Stimulated activated CD4-positive, alpha-beta T cell treated with anti-CD3 and anti-CD28 coated beads, Interleukin-2, amount 100 ng/mL, for 4 hours (primary cell): ENCODE measurements around the gene SLC22A17.

Source experiments
- DNase-seq: peaks from one replicate; pipeline ENCODE4 v3.0.0-alpha.2; 2020; ENCODE audit warnings: low read depth

Gene SLC22A17

DNA sequence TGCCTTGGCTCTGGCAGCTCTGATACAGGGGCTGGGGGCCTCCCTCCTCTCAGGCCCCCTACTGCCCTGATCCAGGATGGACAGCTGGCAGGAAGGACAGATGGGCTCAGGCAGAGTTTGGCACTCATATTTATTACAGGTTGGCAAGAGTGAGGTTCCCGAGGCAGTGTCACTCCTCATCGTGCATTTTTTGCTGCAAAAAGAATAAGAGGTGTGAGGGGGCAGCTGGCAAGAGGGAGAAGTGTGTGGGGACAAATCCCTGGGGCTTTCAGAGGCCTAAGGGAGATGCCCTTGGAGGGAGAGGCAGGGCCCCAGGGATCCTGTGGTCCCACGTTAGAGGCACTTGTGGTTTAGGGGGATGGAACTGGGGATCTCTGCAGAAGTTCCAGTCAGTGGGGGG lies 29.2 kb upstream of the SLC22A17 start:
- DNase-seq = no peak

DNA sequence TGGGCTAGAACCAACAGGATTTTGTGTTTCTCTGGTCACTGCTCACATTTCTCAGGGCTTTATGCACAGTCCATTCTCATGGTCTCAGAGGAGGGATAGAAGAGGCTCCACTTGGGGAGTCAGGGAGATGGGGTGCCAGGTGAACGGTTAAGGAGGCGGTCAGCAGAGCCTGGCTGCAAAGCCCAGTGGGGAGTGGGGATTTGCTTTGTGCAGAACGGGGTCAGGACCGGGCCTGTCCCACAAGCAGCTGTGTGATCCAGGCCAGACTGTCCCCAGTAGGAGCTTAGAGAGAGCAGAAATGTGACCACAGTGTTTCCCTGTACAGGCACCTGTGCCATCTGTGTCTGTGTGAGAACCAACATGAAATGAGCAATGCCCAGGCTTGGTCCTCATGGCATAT lies 28.3 kb upstream of the SLC22A17 start:
- no peak for DNase-seq

DNA sequence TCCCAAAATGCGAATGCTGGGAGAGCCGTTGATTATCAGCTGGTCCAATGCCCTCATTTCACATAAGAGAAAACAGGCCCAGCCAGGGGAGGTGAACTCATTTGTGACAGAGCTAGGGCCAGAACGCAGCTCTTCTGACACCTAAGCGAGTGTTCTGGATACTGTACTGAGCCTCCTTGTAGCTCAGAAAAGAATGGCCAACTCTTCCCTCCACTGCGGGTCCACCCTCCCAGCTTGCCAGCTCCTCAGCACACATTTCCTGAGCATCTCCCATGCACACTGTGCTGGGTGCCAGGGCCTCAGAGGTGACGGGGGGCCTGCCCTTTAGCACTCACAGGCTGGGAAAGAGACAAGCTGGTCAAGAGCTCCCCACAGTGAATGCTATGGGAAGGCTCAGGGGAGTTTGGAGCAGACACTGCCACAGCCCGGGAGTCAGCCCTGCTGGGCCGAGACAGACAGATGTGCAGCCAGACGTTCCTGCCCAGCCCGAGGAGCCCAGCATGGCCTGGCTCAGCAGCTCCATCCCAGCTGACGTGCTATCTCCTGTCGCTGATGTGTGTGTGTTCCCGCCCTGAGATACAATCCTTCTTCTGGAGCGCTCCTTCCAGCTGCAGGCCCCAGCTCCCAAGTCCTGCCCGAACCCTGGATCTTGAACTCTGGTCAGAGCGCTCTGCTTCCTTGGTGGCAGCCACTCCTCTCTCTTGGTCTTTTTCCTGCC lies 27.7 kb upstream of the SLC22A17 start:
- DNase-seq = no peak

DNA sequence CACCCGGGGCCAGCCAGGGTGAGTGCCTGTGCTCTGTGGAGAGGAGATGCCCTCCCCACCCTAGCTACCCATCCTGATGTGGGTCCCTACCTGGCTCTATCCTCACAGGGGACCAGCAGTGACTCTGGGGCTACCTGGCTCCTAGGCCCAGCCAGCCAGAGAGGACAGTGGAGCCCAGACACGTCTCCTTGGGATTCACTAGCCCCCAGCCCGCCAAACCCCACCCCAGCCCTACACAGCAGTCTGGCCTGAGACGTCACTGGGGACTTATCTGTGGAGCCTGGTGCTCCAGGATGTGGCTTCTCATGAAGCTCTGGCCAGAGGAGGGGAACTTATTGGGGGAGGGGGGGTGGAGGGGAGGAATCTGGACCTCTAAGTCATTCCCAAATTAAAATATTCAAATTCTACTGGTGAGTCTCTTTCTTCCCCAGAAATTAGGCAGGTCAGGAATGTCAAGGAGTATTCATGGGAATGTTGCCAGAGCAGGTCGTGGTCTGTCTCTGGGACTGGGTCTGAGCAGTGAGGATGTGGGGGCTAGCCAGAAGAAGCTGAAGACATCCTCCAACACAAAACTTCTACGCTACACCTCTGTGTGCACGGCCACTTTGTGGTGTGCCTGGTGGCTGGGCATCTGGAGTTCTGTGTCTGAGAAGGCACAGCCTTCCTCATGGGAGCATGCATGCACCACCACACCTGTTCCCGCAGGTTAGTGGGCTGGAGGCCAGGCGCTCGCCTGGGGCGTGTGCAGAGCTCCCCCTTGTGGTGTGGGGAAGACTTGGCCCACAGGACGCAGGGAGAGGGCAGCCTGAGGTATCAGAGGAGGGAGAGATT lies 26.9 kb upstream of the SLC22A17 start:
- peak; percentile 56 for DNase-seq

DNA sequence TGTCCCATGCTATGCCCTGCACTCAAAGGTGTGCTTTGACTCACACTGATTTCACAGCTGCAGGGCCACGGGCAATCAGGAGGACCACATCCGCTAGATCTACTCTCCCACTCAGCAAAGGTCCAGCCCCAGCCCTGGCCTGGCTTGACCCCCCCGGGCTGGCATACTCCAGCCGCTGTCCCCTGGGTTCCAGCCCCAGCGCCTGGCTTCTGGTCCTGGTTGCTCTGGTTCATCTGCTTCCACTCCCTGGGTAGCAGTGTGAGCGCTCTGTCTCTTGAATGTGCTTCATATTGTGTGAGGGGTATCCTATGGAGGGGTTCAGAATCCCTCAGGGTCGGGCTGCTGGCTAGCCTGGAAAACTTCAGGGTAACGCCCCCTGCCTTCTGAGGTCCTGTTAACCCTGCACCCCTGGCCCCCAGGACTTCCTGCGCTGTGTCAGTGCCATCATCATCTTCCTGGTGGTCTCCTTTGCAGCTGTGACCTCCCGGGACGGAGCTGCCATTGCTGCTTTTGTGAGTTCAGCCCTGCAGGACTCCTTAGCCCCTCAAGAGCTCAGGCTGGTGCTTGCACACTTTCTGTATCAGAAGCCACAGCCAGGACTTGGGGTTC lies 26.0 kb upstream of the SLC22A17 start:
- no peak for DNase-seq

DNA sequence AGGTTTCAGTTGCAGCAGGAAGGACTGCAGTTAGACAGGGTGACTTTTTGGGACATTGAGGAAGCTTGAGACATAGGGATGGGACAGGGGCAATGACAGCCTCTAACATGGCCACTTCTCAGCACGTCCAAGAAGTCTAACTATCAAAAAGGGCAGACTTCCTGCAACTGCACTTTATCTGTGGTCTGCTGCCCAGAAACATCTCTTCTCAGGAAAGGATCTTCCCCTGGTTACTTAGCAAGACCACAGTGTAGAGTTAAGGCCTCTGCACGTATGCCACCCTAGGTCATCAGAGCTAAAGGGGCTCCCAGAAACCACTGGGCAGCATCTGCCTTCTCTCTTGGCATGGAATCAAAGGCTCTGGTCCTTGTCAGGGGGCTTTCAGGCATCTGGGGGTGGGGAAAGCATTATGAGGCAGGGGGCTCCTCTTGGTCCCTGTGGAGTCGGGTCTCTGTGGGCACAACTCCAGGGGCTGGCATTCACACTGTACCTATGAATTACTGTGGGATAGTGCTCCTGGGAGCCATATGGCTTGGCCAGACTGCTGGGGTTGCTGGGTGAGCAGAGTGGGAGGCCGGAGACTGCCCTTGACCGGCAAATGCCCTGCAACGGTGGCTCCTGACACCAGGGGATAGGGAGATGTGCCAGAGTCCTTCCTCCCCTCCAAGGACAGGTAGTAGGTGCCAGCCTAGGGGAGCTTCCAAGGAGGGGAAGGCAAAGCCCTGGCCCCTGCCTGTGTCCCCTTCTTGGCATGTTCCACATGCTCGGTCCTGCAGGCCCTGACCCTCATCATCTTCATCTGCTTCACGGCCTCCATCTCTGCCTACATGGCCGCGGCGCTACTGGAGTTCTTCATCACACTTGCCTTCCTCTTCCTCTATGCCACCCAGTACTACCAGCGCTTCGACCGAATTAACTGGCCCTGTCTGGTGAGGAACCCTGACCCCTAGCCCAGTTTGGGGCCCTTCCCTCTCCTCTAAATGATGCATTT lies 25.2 kb upstream of the SLC22A17 start:
- no peak for DNase-seq

DNA sequence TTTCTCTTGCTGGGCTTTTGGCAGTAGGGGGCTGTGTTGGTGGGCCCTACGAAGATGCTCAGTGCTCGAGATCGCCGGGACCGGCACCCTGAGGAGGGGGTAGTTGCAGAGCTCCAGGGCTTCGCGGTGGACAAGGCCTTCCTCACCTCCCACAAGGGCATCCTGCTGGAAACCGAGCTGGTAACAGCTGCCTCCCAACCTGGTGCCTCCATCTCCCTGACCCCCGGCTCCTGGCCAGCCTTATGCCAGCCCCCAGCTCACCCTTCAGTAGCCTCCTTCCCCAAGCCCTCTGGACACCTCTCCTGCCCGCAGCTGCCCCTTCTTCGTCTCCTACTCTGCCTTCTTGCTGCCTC lies 24.5 kb upstream of the SLC22A17 start:
- DNase-seq = no peak

DNA sequence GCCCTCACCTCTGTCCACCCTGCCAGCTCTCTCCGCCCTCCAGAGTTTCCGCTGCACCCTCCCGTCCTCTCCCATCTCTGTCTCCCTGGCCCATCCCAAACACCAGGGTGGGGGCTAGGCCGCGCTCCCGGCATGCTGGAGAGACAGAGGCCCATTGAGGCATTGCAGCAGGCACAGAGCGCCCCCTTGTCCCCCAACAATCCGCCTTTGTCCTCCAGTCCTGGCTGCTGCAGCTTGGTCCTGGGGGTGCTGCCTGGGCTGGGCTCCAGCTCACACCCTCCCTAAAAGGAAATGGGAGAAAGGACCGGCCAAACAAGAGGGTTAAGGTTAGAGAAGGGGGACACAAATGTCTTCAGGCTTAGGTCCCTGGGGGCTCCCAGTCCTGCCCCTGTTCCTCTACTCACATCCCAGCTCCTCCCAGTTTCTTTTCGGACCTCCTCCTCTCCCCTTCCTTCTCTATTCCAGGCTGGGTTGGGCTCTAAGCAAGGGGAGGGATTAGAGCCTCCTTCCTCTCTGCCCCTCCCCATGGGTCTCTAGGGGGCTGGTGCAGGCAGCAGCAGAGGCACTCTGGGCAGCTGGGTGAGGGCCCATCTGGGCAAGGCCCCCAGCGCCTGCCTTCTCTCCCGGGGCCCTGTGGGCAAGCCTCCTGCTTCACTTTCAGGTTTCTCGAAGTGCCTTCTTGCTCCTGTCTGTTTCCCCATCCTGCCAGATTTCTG lies 24.0 kb upstream of the SLC22A17 start, which contains the start of gene CMTM5:
TSS of gene CMTM5 (plus strand) at position 565 of the 716 bp plus-strand sequence. CDS start 206 bp downstream, outside the sequence.
- DNase-seq = no peak

DNA sequence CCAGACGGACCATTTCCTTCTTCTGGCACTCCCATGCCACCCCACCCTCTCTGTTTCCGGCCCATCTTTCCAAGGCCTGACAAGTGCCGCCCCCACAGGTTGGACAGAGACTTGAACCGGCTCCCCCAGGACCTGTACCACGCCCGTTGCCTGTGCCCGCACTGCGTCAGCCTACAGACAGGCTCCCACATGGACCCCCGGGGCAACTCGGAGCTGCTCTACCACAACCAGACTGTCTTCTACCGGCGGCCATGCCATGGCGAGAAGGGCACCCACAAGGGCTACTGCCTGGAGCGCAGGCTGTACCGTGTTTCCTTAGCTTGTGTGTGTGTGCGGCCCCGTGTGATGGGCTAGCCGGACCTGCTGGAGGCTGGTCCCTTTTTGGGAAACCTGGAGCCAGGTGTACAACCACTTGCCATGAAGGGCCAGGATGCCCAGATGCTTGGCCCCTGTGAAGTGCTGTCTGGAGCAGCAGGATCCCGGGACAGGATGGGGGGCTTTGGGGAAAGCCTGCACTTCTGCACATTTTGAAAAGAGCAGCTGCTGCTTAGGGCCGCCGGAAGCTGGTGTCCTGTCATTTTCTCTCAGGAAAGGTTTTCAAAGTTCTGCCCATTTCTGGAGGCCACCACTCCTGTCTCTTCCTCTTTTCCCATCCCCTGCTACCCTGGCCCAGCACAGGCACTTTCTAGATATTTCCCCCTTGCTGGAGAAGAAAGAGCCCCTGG lies 23.0 kb upstream of the SLC22A17 start:
- no peak for DNase-seq

DNA sequence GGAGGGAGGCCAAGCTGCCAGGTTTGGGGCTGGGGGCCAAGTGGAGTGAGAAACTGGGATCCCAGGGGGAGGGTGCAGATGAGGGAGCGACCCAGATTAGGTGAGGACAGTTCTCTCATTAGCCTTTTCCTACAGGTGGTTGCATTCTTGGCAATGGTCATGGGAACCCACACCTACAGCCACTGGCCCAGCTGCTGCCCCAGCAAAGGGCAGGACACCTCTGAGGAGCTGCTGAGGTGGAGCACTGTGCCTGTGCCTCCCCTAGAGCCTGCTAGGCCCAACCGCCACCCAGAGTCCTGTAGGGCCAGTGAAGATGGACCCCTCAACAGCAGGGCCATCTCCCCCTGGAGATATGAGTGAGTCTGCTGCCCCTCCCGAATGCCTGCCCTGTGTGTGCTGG lies 20.4 kb upstream of the SLC22A17 start:
- DNase-seq = no peak

DNA sequence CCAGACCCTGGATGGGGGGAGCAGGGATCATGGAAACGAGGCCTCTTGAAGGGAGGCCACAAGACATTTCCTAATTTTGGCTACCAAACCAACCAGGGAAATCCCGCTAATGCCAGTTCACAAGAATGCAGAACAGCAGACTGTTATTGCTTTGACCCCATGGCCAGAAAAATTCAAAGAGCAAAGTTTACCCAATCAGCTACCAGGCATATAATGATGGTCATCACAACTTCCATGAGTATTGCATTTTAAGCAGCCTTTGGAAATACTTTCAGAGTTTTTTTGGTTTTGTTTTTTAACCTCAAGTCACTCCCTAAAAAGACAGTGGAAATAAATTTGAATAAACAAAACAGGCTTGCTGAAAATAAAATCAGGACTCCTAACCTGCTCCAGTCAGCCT lies 19.8 kb upstream of the SLC22A17 start, which contains the start of gene IL25:
TSS of gene IL25 (plus strand) at position 301 of the 400 bp plus-strand sequence.
- DNase-seq = no peak

DNA sequence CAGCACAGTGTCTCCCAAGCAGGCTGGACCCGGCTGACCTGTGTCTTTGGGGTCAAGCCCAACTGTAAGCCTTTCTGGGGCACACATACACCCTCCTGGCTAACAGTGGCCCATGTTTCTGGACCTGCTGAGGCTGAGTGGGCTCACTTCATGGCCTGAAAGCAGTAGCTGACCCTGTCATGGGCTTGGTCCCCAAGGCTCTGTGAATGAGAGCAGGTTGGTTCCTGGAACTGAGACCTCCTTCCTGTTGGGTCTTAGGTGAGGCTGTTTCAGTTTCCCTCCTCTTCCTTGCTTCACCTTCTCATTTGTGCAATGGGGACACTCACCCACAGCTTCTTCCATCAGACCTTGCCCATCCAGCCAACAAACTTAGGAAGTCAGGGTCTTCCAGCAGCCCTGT lies 19.2 kb upstream of the SLC22A17 start:
- no peak for DNase-seq

DNA sequence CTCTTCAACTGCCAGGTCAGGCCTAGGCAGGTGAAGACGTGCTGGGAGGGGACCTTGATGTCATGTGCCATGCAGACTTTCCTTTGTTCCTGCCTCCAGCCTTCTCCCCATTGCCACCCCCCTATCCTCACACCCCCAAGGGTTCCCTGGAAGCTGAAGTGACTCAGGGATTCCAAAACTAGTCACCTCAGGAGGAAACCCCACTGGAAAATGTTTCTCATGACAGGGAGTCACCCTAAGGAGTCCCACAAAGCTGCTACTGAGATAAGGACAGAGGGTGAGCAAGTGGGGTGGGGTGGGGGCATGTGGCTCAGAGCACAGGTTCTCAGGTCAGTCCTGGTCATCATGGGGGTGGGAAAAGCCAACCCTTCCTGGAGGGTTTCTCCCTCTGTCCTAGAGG lies 17.5 kb upstream of the SLC22A17 start:
- no peak for DNase-seq

DNA sequence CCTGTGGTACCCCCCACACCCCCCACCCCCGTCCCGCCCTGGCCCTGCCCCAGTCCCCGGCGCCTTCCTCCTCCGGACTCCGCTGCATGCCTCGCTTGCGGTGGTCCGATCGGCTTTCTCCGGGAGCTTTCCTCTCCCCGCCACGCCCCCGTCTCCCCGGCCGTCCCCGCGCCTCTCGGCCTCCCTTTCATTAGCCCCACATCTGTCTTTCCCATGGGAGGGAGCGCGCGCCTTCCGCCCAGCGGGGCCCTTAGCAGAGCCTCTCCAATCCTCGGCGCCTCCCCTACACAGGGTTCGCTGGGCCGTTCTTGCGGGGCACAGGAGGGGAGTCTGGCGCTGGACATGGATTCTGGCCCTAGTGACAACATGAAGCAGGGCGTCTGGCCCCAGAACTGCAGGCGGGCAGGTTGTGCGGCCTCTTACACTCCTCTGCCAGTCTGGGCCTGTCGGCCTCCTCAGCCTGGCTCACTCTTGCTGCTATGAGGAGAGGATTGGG lies 13.8 kb upstream of the SLC22A17 start:
- DNase-seq = no peak

DNA sequence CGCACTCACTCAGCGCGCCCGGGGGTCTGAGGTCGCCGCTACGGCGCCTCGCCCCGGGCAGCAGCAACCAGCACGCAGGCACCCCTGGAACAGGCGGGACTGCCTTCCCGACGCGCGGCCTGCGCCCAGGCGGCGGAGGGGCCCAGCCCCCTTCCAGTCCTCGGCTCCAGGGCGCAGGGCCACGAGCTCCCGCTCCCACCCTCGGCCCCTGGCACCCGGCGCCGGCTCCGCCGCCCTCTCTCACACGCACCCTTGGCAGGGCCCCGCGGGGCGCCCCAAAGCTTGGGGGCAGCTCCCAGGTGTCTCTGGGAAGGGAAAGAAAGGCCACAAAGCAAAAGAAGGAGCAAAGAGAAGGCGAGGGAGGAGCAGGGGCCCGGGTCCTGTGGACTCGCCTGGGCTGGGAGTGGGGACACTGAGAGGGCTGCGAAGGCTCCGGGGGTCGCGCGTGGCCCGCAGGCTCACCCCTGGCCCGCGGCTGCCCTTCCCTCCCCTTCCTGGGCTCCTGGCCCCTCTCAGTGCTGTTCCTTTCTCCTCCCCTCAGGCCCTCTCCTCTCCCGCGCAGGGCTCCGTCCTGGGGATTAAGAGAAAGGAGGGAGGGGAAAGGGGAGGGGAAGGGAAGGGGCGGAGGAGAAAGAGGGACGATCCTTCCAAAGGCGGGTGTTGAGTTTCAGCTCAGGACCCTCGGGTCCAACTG lies 13.2 kb upstream of the SLC22A17 start:
- DNase-seq = no peak

DNA sequence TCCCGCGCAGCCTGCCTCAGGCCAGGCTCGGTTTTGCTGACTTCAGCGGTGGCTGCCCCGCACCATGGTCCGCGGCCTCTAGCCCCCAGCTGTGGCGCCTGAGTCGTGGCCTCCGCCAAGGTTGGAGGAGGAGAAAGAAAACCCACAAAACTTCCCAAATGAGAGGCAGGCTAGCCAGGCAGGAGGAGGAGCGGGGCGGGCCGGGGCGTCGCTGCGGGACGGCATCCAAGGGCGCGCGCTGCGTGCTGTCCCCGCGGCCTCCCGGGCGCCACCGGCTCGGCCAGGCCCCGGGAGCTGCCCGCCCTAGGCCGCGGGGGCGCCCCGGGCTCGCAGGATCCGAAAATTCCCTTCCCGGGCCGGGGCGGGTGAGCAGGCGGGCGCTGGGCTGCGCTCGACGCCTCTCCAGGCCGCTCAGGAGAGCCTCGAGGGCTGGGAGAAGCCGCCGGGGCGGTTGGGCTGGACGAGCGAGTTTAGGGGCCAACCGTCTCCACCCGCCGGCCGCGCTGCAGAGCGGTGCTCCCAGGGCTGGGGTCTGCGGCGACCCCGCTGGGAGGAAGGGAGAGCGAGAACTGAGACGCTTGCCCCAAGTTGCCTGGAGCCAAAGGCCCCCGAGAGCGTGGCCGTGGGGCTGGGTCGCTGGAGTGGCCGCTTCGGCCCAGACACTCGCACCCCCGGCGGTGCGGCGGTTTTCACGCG lies 12.5 kb upstream of the SLC22A17 start, which contains the start of gene EFS:
TSS of gene EFS (minus strand) at position 137 of the 696 bp plus-strand sequence. CDS start 147 bp downstream, outside the sequence.
- no peak for DNase-seq

DNA sequence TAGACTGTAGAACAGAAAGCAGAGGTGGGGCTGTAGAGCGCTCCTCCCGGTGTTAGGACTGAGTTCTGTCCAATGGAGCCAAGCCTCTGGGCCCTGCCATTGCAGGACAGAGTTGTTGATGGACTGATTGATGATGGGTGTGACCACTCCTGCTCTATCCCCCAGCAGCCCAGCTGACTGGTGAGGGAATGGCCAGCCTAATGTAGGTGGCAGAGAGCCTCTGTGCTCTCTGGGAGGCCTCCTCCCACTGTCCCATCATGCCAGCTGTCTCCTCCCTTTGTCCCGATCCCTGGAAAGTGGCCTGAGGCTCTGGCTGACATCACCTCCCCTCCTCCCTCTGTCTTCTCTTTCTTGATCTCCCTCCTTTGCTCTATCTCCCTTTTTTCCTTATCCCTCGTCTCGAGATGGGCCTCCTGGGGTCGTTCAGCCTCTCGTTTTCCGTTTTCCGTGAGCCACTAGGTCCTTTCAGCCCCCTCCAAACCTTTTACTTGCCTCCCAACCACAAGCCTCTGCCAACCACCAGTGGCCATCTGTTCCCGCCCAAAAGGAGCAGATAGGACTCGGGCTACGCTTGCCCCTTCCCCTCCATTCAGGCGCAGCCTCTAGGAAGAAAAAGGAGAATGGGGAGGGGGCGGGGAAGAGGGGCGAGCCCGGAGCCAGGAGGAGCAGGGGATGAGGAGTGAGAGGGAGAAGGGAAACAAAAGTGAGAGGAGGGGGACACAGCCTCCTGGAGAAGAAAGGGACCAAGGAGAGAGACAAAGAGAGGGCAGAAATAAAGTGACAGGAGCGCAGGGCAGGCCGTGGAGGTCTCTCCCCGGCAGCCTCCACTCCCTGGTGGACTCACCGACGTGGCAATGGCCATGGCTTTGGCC lies 11.7 kb upstream of the SLC22A17 start:
- DNase-seq = no peak

DNA sequence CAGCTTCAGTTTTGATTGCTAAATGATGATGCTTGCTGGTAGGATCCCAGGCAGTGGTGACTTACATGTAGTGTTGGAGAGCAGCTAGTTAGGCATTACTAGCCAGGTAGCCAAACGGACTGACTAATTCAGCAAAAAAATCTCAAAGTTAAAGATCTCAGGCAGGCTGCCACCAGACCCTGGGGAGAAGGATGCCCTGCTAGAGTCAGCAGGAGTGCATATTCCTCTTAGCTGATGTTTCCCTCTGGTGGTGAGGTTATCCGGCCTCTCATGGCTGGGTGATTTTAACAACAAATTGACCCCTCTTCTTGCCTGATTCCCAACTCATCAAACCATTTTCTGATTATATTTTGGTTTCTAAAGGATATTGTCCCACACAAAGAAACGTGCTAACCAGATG lies 9.5 kb upstream of the SLC22A17 start:
- no peak for DNase-seq
